Colonic mucosa (tissue), 4 donors: ENCODE measurements around the gene OR10H5. TPM values are rescaled to one million over a fixed set of nuclear protein-coding genes. Genes with fewer than 3 reads are reported as not detected.
"Not testable (repeated sequence)": the region's sequence is repeated elsewhere in the genome, so short reads cannot be mapped to it uniquely, and the experiment has no call there.

Experiments
- DNase-seq: peaks from one replicate; pipeline ENCODE4 v3.0.0-alpha.2; 2020
- H3K27ac ChIP-seq: fragments of 200-600 bp; one replicate; pipeline ENCODE4 v1.8.0; 2021
- H3K27me3 ChIP-seq: fragments of 200-600 bp; one replicate; pipeline ENCODE4 v1.8.0; 2021
- H3K36me3 ChIP-seq: fragments of 200-600 bp; one replicate; pipeline ENCODE4 v1.8.0; 2021
- H3K4me1 ChIP-seq: fragments of 200-600 bp; one replicate; pipeline ENCODE4 v1.8.0; 2021; ENCODE audit warnings: mild to moderate bottlenecking
- H3K4me3 ChIP-seq: fragments of 200-600 bp; one replicate; pipeline ENCODE4 v1.8.0; 2021
- H3K9ac ChIP-seq, 2 donors: one replicate each; pipeline ENCODE4 v1.7.0; 2013; ENCODE audit warnings: control low read depth in 2 of 2, low read depth in 2 of 2, low read length in 2 of 2
- H3K9me3 ChIP-seq: fragments of 200-600 bp; one replicate; pipeline ENCODE4 v1.8.0; 2021
- intact Hi-C: fragments of 100-400 bp; cut with DNase I; formaldehyde crosslinking; loops from one replicate; pipeline ENCODE4 v1.14.1; 2022
- total RNA-seq, 2 donors: library from RNA; stranded (reverse); fragmentation: NEBNext Ultra II Directional in 1 of 2; extraction: Animal tissue kit (Norgen Biotek cat#: 25700) in 1 of 2; gene quantifications; one replicate each; pipeline ENCODE4 v1.2.1, GENCODE V29; 2021
- TF ChIP-seq, protein P1 (sequence below): fragments of 200-600 bp; IDR thresholded peaks from one replicate; pipeline ENCODE4 v1.8.0; 2022; ENCODE audit warnings: antibody characterized with exemption, mild to moderate bottlenecking
- donor health status: healthy.
- donor health status: DM: no; HTN: no; CAD: no.
- donor health status: DM: no; HTN: no; CAD: no.

OR10H5 gene
- total RNA-seq, 2 donors from 2014 or later: not detected

DNA sequence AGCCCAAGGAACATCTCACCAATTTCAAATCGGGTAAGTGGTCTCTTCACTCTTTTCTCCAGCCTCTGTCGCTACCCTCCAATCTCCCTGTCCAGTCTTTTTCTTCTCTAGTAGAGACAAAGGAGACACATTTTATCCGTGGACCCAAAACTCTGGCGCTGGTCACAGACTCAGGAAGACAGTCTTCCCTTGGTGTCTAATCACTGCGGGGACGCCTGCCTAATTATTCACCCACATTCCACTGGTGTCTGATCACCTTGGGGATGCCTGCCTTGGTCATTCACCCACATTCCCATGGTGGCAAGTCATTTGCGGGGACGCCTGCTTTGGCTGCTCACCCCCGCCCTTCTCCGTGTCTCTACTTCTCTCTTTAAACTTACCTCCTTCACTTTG lies 41.8 kb downstream of the OR10H5 start:
- TF ChIP-seq, protein P1, sequence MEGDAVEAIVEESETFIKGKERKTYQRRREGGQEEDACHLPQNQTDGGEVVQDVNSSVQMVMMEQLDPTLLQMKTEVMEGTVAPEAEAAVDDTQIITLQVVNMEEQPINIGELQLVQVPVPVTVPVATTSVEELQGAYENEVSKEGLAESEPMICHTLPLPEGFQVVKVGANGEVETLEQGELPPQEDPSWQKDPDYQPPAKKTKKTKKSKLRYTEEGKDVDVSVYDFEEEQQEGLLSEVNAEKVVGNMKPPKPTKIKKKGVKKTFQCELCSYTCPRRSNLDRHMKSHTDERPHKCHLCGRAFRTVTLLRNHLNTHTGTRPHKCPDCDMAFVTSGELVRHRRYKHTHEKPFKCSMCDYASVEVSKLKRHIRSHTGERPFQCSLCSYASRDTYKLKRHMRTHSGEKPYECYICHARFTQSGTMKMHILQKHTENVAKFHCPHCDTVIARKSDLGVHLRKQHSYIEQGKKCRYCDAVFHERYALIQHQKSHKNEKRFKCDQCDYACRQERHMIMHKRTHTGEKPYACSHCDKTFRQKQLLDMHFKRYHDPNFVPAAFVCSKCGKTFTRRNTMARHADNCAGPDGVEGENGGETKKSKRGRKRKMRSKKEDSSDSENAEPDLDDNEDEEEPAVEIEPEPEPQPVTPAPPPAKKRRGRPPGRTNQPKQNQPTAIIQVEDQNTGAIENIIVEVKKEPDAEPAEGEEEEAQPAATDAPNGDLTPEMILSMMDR: no peak
- Histone ChIP-seq H3K9me3 (no peaks in the 10 kb centered on the region), H3K9ac (no peak overlapping the region), H3K4me1 (no peaks in the 10 kb centered on the region), H3K27me3 (no peaks in the 10 kb centered on the region), H3K4me3 (no peak overlapping the region), H3K27ac (no peak overlapping the region), H3K36me3 (no peaks in the 10 kb centered on the region)
- no peak for DNase-seq
- intact Hi-C loops: no loop called here

DNA sequence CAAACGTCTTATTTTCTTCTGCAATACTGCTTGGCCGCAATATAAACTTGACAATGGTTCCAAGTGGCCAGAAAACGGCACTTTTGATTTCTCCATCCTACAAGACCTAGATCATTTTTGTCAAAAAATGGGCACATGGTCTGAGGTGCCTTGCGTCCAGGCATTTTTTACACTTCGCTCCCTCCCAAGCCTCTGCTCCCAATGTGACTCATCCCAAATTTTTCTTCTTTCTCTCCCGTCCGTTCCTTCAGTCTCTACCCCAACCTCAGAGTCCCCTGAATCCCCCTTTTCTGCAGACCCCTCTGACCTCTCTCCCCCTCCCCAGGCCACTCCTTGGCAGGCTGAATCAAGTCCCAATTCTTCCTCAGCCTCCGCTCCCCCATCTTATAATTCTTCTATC lies 42.3 kb downstream of the OR10H5 start:
- Histone ChIP-seq H3K4me1 (no peaks in the 10 kb centered on the region), H3K27me3 (no peaks in the 10 kb centered on the region), H3K27ac (no peak overlapping the region), H3K4me3 (no peak overlapping the region), H3K9me3 (no peaks in the 10 kb centered on the region), H3K9ac (no peak overlapping the region), H3K36me3 (no peaks in the 10 kb centered on the region)
- TF ChIP-seq, protein P1: no peak
- intact Hi-C loops: no loop called here
- no peak for DNase-seq

DNA sequence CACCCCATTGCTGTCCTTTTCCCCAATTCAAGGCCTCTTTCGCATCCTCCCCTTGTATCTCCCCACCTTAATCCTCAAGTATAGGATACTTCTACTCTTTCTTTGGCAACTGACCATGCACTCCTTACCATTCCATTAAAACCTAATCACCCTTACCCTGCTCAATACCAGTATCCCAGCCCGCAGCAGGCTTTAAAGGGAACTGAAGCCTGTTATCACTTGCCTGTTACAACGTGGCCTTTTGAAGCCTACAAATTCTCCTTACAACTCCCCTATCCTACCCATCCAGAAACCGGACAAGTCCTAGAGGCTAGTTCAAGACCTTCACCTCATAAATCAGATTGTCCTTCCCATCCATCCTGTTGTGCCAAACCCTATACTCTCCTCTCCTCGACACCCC lies 44.2 kb downstream of the OR10H5 start:
- no peaks in the 10 kb centered on the region for H3K9me3 ChIP-seq
- no peak overlapping the region for H3K4me3 ChIP-seq
- H3K27me3 ChIP-seq: no peaks in the 10 kb centered on the region
- DNase-seq: no peak
- TF ChIP-seq, protein P1: no peak
- intact Hi-C loops: no loop called here
- H3K9ac ChIP-seq: no peak overlapping the region
- no peaks in the 10 kb centered on the region for H3K4me1 ChIP-seq
- no peak overlapping the region for H3K27ac ChIP-seq
- H3K36me3 ChIP-seq: no peaks in the 10 kb centered on the region

DNA sequence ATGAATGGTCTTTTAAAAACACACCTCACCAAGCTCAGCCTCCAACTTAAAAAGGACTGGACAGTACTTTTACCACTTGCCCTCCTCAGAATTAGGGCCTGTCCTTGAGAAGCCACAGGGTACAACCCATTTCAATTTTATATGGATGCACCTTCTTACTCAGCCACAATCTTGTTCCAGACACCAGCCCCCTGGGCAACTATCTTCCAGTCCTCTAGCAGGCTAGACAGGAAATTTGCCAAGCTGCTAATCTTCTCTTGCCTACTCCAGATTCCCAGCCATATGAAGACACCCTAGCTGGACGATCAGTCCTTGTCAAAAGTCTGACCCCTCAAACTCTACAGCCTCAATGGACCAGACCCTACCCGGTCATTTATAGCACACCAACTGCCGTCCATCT lies 46.8 kb downstream of the OR10H5 start:
- H3K4me3 ChIP-seq, H3K36me3 ChIP-seq, intact Hi-C loops, DNase-seq, H3K4me1 ChIP-seq, H3K9ac ChIP-seq, H3K27me3 ChIP-seq, H3K27ac ChIP-seq, H3K9me3 ChIP-seq: not testable (repeated sequence)

DNA sequence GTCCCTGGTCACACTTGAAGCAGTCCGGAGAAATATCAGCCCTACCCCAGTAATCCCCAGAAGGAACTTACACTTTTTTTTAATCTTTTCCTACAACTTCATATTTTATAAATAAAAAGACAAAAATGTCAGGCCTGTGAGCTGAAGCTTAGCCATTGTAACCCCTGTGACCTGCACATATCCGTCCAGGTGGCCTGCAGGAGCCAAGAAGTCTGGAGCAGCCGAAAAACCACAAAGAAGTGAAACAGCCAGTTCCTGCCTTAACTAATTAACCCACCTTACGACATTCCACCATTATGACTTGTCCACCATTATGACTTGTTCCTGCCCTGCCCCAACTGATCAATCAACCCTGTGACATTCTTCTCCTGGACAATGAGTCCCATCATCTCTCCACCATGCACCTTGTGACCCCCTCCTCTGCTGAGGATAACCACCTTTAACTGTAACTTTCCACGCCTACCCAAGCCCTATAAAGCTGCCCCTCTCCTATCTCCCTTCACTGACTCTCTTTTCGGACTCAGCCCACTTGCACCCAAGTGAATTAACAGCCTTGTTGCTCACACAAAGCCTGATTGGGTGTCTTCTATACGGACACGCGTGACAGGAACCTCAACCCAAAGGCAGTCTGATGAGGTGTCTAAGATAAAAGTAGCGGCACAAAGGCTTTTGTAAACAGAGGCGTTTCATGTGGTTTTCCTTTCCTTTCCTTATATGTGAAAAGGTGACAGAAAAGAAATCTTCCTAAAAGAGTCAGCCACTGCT lies 48.3 kb downstream of the OR10H5 start:
- H3K9me3 ChIP-seq, H3K36me3 ChIP-seq, H3K4me1 ChIP-seq, H3K27me3 ChIP-seq, intact Hi-C loops: not testable (repeated sequence)
- peak overlapping the region; percentile 99 for H3K27ac ChIP-seq
- peak overlapping the region; percentile 68 for H3K4me3 ChIP-seq
- peak; percentile 34 for DNase-seq
- H3K9ac ChIP-seq: peak overlapping the region; percentile 97 to 99

DNA sequence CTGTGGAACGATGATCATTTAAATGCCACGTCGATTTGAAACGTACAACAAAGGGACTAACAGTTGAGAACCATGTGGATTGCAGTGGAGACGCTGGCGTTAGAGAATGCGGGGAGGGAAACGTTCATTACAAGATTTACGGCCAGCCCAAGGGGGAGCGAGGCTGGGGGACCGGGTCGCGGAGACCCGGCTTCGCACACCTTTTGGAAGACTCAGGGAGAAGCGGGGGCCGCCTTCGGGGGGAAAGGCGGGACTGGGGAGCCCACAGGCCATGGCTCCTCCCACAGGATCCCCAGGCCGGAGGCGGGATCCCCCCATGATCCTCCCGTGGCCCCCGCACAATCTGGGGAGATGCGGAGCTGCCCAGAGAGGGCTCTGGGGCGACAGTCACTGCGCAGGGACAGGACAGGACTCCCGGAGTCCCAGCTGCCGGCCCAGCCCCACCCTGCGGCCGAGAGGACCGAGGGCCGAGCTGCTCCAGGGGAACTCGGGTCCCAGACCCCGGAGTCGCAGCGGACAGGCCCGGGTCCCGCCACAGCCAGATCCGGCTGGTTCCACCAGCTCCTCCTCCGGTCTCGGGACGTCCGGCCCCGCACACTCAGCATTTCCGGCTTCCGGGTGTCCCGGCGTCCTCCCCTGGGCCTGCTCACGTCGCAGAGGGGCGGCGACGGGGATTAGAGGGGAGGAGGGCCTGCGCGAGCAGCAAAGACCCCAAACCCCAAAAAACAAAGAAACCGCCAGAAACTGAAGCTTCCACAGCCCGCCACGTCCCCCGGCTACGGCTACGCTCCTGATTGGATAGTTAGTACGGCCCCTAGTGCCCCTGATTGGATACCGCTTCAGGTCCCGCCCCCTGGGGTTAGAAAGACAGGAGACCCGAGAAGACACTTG lies 49.1 kb downstream of the OR10H5 start:
- Histone ChIP-seq H3K9me3 (no peaks in the 10 kb centered on the region), H3K27me3 (no peaks in the 10 kb centered on the region), H3K4me3 (peak overlapping the region; percentile 68), H3K4me1 (no peaks in the 10 kb centered on the region), H3K27ac (peak overlapping the region; percentile 99), H3K9ac (peak overlapping the region; percentile 97 to 99), H3K36me3 (no peaks in the 10 kb centered on the region)
- TF ChIP-seq, protein P1: no peak
- DNase-seq: peak; percentile 98
- intact Hi-C loops: no loop called here
